Sigmoid colon (tissue), 7 donors: ENCODE results near the gene GLB1L3. TPM values are rescaled to one million over a fixed set of nuclear protein-coding genes. Genes with fewer than 3 reads are reported as not detected.

Source experiments
- DNase-seq: peaks from one replicate; pipeline ENCODE4 v3.0.0-alpha.2; 2019
- H3K27ac ChIP-seq, 4 donors: fragments of 200-600 bp; sonication (generic); one replicate each; pipeline ENCODE4 v1.5.1; 2016 to 2019; ENCODE audit warnings: mild to moderate bottlenecking in 1 of 4
- H3K27me3 ChIP-seq, 3 donors: fragments of 200-600 bp; sonication (generic); one replicate each; pipeline ENCODE4 v1.5.1; 2019; ENCODE audit warnings: mild to moderate bottlenecking in 1 of 3
- H3K36me3 ChIP-seq, 4 donors: fragments of 200-600 bp; sonication (generic); one replicate each; pipeline ENCODE4 v1.5.1; 2016 to 2019
- H3K4me1 ChIP-seq, 4 donors: fragments of 200-600 bp; sonication (generic); one replicate each; pipeline ENCODE4 v1.5.1; 2017 to 2019
- H3K4me3 ChIP-seq, 4 donors: fragments of 200-600 bp; sonication (generic); one replicate each; pipeline ENCODE4 v1.5.1; 2017 to 2019; ENCODE audit warnings: mild to moderate bottlenecking in 2 of 4, moderate library complexity in 1 of 4
- H3K9me3 ChIP-seq, 4 donors: fragments of 200-600 bp in 3 of 4; sonication (generic) in 3 of 4; one replicate each; pipeline versions ENCODE4 v1.5.1 to v1.6.1; 2013 to 2019
- EP300 ChIP-seq, 4 donors: sonication (generic); formaldehyde crosslinking; IDR thresholded peaks; one replicate each; pipeline ENCODE4 v1.6.1; 2017; ENCODE audit warnings: antibody characterized with exemption in 4 of 4
- POLR2A ChIP-seq, 2 donors: fragments of 450-650 bp; IDR thresholded peaks; one replicate each; pipeline ENCODE4 v1.6.1; 2016; ENCODE audit warnings: antibody characterized with exemption in 2 of 2, mild to moderate bottlenecking in 2 of 2, moderate library complexity in 2 of 2
- POLR2AphosphoS5 ChIP-seq, 4 donors: sonication (generic); formaldehyde crosslinking; IDR thresholded peaks; one replicate each; pipeline ENCODE4 v1.6.1; 2017; ENCODE audit warnings: antibody characterized with exemption in 4 of 4
- WGBS, 2 donors: extraction: QIAGEN DNeasy Blood & Tissue Kit; methylation state at CpG; one replicate each; pipeline ENCODE4 v1.1.7; 2013; 5-methylcytosine and 5-hydroxymethylcytosine counted together
- intact Hi-C: fragments of 100-400 bp; cut with DNase I; formaldehyde crosslinking; loops from one replicate; pipeline ENCODE4 v1.15.1; 2023
- polyA plus RNA-seq, 3 donors: library from polyadenylated mRNA; stranded (reverse); fragments of 200-250 nt; gene quantifications; one replicate each; pipeline ENCODE4 v1.2.3, GENCODE V29; 2013
- total RNA-seq, 4 donors: library from RNA; depleted of rRNA; stranded (reverse); fragments of >200 nt; gene quantifications; one replicate each; pipeline ENCODE4 v1.1.0, GENCODE V29; 2016
- TF ChIP-seq, protein P1 (sequence below), 4 experiments: fragments of 450-650 bp in 3 of 4; fragments of 200-600 bp in 1 of 4; IDR thresholded peaks; one replicate each; pipeline ENCODE4 v1.5.1; 2016 to 2019; ENCODE audit warnings: antibody characterized with exemption in 4 of 4, mild to moderate bottlenecking in 3 of 4, moderate library complexity in 2 of 4
- donor health status: healthy with polysubstance abuse.
- donor health status: Bipolar disorder and iron deficiency.
- donor health status: healthy.

Gene GLB1L3
- total and polyA plus RNA-seq, 7 donors: 0.25 to 8.9 (median 1.1) TPM; not detected in 2

DNA sequence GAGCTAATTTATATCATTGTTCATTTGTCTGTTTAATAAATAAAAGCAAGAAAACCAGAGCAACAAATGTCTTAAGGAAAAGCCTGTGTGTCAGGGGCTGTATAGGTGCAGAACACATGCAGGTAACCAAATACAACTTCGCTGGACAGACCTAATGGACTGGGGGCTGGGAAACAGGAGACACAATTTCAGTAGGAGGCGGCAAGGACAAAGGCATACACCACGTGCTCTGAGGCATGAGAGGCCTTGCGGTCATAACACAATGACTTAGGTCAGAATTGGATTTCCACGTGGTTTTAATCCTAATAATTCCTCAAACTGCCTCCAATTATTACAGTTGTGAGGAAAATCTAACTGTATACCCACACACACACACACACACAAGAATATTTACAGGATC is 8.7 kb upstream of the GLB1L3 start:
- Histone ChIP-seq H3K27me3 (peaks cover 11 to 25% (median 16%) of the 10 kb centered on the region in 3 donors), H3K4me3 (no peak overlapping the region), H3K27ac (no peak overlapping the region), H3K4me1 (peaks cover 0 to 5% (median 0%) of the 10 kb centered on the region in 4 donors), H3K36me3 (peaks cover 0 to 31% (median 2%) of the 10 kb centered on the region in 4 donors), H3K9me3 (no peaks in the 10 kb centered on the region)
- intact Hi-C loops: no loop called here
- no peak for DNase-seq
- 87 to 90% methylated on average over 5 of the region's 5 CpGs for WGBS, 2 donors
- TF ChIP-seq, protein P1, sequence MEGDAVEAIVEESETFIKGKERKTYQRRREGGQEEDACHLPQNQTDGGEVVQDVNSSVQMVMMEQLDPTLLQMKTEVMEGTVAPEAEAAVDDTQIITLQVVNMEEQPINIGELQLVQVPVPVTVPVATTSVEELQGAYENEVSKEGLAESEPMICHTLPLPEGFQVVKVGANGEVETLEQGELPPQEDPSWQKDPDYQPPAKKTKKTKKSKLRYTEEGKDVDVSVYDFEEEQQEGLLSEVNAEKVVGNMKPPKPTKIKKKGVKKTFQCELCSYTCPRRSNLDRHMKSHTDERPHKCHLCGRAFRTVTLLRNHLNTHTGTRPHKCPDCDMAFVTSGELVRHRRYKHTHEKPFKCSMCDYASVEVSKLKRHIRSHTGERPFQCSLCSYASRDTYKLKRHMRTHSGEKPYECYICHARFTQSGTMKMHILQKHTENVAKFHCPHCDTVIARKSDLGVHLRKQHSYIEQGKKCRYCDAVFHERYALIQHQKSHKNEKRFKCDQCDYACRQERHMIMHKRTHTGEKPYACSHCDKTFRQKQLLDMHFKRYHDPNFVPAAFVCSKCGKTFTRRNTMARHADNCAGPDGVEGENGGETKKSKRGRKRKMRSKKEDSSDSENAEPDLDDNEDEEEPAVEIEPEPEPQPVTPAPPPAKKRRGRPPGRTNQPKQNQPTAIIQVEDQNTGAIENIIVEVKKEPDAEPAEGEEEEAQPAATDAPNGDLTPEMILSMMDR (IDR thresholded peaks at IDR 0.05): no peak
- no peak for TF ChIP-seq POLR2A (IDR thresholded peaks at IDR 0.05)

DNA sequence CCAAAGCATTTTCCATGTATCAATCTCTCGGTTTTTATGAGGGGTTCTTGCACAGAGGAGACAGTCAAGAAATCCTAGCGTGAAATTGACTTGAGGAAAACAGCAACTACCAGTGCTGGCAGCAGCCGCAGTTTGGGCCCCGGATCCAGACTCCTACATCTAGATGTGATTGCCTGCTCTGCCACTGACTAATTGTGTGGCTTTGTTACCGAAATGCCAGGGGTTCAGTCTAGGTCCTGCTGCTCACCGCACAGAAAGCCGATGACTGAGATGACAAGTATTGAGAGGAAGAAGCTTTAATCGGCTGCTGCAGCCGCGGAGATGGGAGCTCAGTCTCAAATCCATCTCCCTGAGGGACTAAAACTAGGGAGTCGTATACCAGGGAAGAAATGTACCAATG is 8.2 kb upstream of the GLB1L3 start:
- Histone ChIP-seq H3K9me3 (no peaks in the 10 kb centered on the region), H3K36me3 (peaks cover 0 to 26% (median 0%) of the 10 kb centered on the region in 4 donors), H3K4me1 (peaks cover 0 to 5% (median 0%) of the 10 kb centered on the region in 4 donors), H3K4me3 (no peak overlapping the region), H3K27me3 (peaks cover 16 to 30% (median 21%) of the 10 kb centered on the region in 3 donors), H3K27ac (no peak overlapping the region)
- intact Hi-C loops: no loop called here
- 91 to 95% methylated on average over 11 of the region's 11 CpGs for WGBS, 2 donors
- TF ChIP-seq, protein P1 (IDR thresholded peaks at IDR 0.05): no peak
- TF ChIP-seq EP300 (IDR thresholded peaks at IDR 0.05) (no peak), POLR2A (IDR thresholded peaks at IDR 0.05) (no peak), POLR2AphosphoS5 (IDR thresholded peaks at IDR 0.05) (no peak)
- no peak for DNase-seq

DNA sequence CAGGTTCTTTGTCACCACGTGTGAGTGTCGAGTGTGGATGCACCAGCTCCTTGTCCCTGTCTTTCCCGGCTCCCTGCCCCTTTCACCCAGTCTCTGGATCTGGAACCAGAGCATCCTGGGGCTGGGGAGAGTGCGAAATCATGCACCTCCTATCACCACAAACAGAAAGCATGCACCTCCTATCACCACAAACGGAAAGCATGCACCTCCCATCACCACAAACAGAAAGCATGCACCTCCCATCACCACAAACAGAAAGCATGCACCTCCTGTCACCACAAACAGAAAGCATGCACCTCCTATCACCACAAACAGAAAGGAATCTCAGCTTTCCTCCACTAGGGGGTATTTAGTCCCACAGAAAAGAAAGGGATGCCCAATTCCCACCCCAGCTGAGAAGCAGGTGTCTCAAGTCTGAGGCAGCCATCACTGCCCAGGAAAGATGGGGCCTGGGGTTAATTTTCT is 5.9 kb upstream of the GLB1L3 start:
- TF ChIP-seq POLR2AphosphoS5 (IDR thresholded peaks at IDR 0.05): no peak
- TF ChIP-seq EP300 (IDR thresholded peaks at IDR 0.05): no peak
- no peak for TF ChIP-seq POLR2A (IDR thresholded peaks at IDR 0.05)
- TF ChIP-seq, protein P1 (IDR thresholded peaks at IDR 0.05): no peak
- no peaks in the 10 kb centered on the region for H3K9me3 ChIP-seq
- no peak for DNase-seq
- H3K36me3 ChIP-seq: peaks cover 0 to 2% (median 0%) of the 10 kb centered on the region in 4 donors
- peaks cover 25 to 53% (median 44%) of the 10 kb centered on the region in 3 donors for H3K27me3 ChIP-seq
- peaks cover 0 to 5% (median under 1%) of the 10 kb centered on the region in 4 donors for H3K4me1 ChIP-seq
- H3K4me3 ChIP-seq: no peak overlapping the region
- intact Hi-C loops: no loop called here
- WGBS, 2 donors: 30 to 41% methylated on average over 5 of the region's 5 CpGs
- H3K27ac ChIP-seq: no peak overlapping the region

DNA sequence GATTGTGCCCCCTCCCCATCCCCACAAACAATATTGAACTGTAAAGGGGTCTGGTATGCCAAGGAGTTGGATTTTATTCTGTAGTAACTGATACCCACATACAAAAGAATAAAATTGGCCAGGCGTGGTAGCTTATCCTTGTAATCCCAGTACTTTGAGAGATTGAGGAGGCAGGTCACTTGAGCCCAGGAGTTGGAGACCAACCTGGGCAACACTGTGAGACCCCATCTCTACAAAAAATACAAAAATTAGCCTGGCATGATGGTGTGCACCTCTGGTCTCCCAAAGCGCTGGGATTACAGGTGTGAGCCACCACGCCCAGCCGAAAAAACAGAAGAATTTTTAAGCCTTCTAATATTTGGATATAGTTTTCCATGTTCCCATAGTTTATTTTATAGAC is 4.2 kb upstream of the GLB1L3 start:
- no peaks in the 10 kb centered on the region for H3K36me3 ChIP-seq
- H3K9me3 ChIP-seq: no peaks in the 10 kb centered on the region
- no peak overlapping the region for H3K27ac ChIP-seq
- intact Hi-C loops: no loop called here
- 85 to 92% methylated on average over 4 of the region's 4 CpGs for WGBS, 2 donors
- peaks cover 42 to 70% (median 61%) of the 10 kb centered on the region in 3 donors for H3K27me3 ChIP-seq
- H3K4me3 ChIP-seq: no peak overlapping the region
- H3K4me1 ChIP-seq: peaks cover 0 to 18% (median 16%) of the 10 kb centered on the region in 4 donors
- no peak for DNase-seq
- TF ChIP-seq POLR2A (IDR thresholded peaks at IDR 0.05): no peak
- no peak for TF ChIP-seq EP300 (IDR thresholded peaks at IDR 0.05)
- no peak for TF ChIP-seq POLR2AphosphoS5 (IDR thresholded peaks at IDR 0.05)
- TF ChIP-seq, protein P1 (IDR thresholded peaks at IDR 0.05): no peak
